ENCODE results near the gene SUGCT.

SUGCT gene

DNA sequence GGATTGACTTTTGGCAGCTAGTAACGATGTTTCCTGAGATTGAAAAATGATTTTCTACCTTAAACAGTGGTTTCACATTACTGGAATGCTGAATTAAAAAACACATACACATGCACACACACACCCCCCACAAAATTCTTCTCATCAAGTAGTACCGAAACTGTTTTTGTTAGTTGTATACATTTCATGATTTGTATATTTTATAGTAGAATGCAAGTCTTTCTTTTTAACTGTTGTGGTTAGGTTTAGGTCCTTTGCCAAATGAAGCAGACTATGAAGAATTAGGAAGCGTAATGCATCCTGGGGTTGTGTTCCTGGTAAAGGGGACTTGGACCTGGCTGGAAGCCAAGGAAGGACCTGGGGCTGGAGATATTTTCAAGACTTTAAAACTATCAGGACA, 505.8 kb downstream of the SUGCT start:
- no peaks in the 10 kb centered on the region for H3K36me3 ChIP-seq (ENCODE audit: control insufficient read depth in 1 of 2, insufficient read depth in 2 of 2, low read length in 2 of 2)
- H3K79me1 ChIP-seq (ENCODE audit: low read length): peaks cover 2% of the 10 kb centered on the region
- no peaks in the 10 kb centered on the region for H3K27me3 ChIP-seq (ENCODE audit: insufficient read depth, low read length)
- no peak overlapping the region for H3K9ac ChIP-seq (ENCODE audit: low read length)
- no peak overlapping the region for H3K4ac ChIP-seq (ENCODE audit: low read depth, low read length)
- H4K12ac ChIP-seq (ENCODE audit: low read depth, low read length): no peak overlapping the region
- H2BK120ac ChIP-seq (ENCODE audit: insufficient read depth, low read length, poor library complexity): no peak overlapping the region
- H3K4me2 ChIP-seq (ENCODE audit: low read length): no peak overlapping the region
- no peak overlapping the region for H3K4me3 ChIP-seq (ENCODE audit: low read depth, low read length)
- no peak overlapping the region for H4K8ac ChIP-seq (ENCODE audit: low read depth, low read length)
- no CpG with 5 or more reads among the region's 3 CpGs for WGBS (ENCODE audit: extremely low coverage, insufficient coverage, insufficient read length)
- peaks cover 12 to 18% of the 10 kb centered on the region in 2 experiments for H3K4me1 ChIP-seq (ENCODE audit: control insufficient read depth in 1 of 2, insufficient read depth in 2 of 2, low read length in 2 of 2)
- H2BK12ac ChIP-seq (ENCODE audit: low read length): no peak overlapping the region
- no peak overlapping the region for H3K27ac ChIP-seq (ENCODE audit: low read depth, low read length)
- no peak for DNase-seq
- no peak overlapping the region for H3K18ac ChIP-seq (ENCODE audit: low read length)
- no peak overlapping the region for H2AFZ ChIP-seq (ENCODE audit: insufficient read depth, low read length, poor library complexity)
- H3K9me3 ChIP-seq (ENCODE audit: insufficient read depth, low read depth, low read length): no peaks in the 10 kb centered on the region
- no peaks in the 10 kb centered on the region for H3K79me2 ChIP-seq (ENCODE audit: control insufficient read depth, insufficient read depth, low read length, poor library complexity)
- H2AK5ac ChIP-seq (ENCODE audit: low read length): no peak overlapping the region
- no peak overlapping the region for H2BK5ac ChIP-seq (ENCODE audit: low read depth, low read length, poor library complexity)
- no peak overlapping the region for H3K14ac ChIP-seq (ENCODE audit: low read length)
- H3K23ac ChIP-seq (ENCODE audit: low read length): no peak overlapping the region
- H4K91ac ChIP-seq (ENCODE audit: low read depth, low read length): no peak overlapping the region

DNA sequence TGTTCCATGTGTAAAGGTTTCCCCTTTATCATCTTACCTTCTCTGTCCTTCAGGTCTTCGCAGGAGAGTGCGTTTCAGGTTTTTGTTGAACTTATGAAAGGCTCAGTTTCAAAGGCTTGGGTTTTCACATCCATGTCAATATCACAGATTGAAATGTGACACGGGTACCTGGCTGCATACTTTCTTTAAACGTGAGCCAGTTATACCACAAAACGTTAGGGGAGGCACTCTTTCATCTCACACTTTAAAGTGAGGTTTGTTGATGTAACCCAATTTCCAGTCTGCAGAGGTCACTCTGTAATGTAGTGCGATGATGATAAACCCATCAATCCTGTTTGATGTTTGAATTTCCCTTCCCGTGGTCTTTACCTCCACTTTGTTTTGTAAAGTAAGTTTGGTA, 506.9 kb downstream of the SUGCT start:
- H3K4ac ChIP-seq (ENCODE audit: low read depth, low read length): no peak overlapping the region
- no CpG with 5 or more reads among the region's 7 CpGs for WGBS (ENCODE audit: extremely low coverage, insufficient coverage, insufficient read length)
- no peak overlapping the region for H2BK12ac ChIP-seq (ENCODE audit: low read length)
- peaks cover 2% of the 10 kb centered on the region for H3K79me1 ChIP-seq (ENCODE audit: low read length)
- H4K91ac ChIP-seq (ENCODE audit: low read depth, low read length): no peak overlapping the region
- H3K36me3 ChIP-seq (ENCODE audit: control insufficient read depth in 1 of 2, insufficient read depth in 2 of 2, low read length in 2 of 2): no peaks in the 10 kb centered on the region
- no peaks in the 10 kb centered on the region for H3K9me3 ChIP-seq (ENCODE audit: insufficient read depth, low read depth, low read length)
- no peak overlapping the region for H3K4me2 ChIP-seq (ENCODE audit: low read length)
- DNase-seq: no peak
- H4K8ac ChIP-seq (ENCODE audit: low read depth, low read length): no peak overlapping the region
- H3K27me3 ChIP-seq (ENCODE audit: insufficient read depth, low read length): no peaks in the 10 kb centered on the region
- H3K23ac ChIP-seq (ENCODE audit: low read length): no peak overlapping the region
- no peaks in the 10 kb centered on the region for H3K79me2 ChIP-seq (ENCODE audit: control insufficient read depth, insufficient read depth, low read length, poor library complexity)
- no peak overlapping the region for H2AFZ ChIP-seq (ENCODE audit: insufficient read depth, low read length, poor library complexity)
- H4K12ac ChIP-seq (ENCODE audit: low read depth, low read length): no peak overlapping the region
- peaks cover 12 to 18% of the 10 kb centered on the region in 2 experiments for H3K4me1 ChIP-seq (ENCODE audit: control insufficient read depth in 1 of 2, insufficient read depth in 2 of 2, low read length in 2 of 2)
- H3K18ac ChIP-seq (ENCODE audit: low read length): no peak overlapping the region
- no peak overlapping the region for H2BK120ac ChIP-seq (ENCODE audit: insufficient read depth, low read length, poor library complexity)
- H2AK5ac ChIP-seq (ENCODE audit: low read length): no peak overlapping the region
- no peak overlapping the region for H3K14ac ChIP-seq (ENCODE audit: low read length)
- no peak overlapping the region for H3K4me3 ChIP-seq (ENCODE audit: low read depth, low read length)
- H2BK5ac ChIP-seq (ENCODE audit: low read depth, low read length, poor library complexity): no peak overlapping the region
- no peak overlapping the region for H3K9ac ChIP-seq (ENCODE audit: low read length)
- H3K27ac ChIP-seq (ENCODE audit: low read depth, low read length): no peak overlapping the region

GRCh38 chr7:40643664-40644063, 508.9 kb downstream of the SUGCT start:
- Histone ChIP-seq H2AFZ (ENCODE audit: insufficient read depth, low read length, poor library complexity) (no peak overlapping the region), H2BK12ac (ENCODE audit: low read length) (no peak overlapping the region), H3K9me3 (ENCODE audit: insufficient read depth, low read depth, low read length) (no peaks in the 10 kb centered on the region), H3K36me3 (ENCODE audit: control insufficient read depth in 1 of 2, insufficient read depth in 2 of 2, low read length in 2 of 2) (no peaks in the 10 kb centered on the region), H3K27me3 (ENCODE audit: insufficient read depth, low read length) (no peaks in the 10 kb centered on the region), H3K4me3 (ENCODE audit: low read depth, low read length) (no peak overlapping the region), H3K4me2 (ENCODE audit: low read length) (no peak overlapping the region), H3K14ac (ENCODE audit: low read length) (no peak overlapping the region), H2BK120ac (ENCODE audit: insufficient read depth, low read length, poor library complexity) (no peak overlapping the region), H3K4ac (ENCODE audit: low read depth, low read length) (no peak overlapping the region), H3K27ac (ENCODE audit: low read depth, low read length) (no peak overlapping the region), H3K18ac (ENCODE audit: low read length) (no peak overlapping the region), H3K23ac (ENCODE audit: low read length) (no peak overlapping the region), H4K8ac (ENCODE audit: low read depth, low read length) (no peak overlapping the region), H4K12ac (ENCODE audit: low read depth, low read length) (no peak overlapping the region), H3K79me2 (ENCODE audit: control insufficient read depth, insufficient read depth, low read length, poor library complexity) (no peaks in the 10 kb centered on the region), H4K91ac (ENCODE audit: low read depth, low read length) (no peak overlapping the region), H3K79me1 (ENCODE audit: low read length) (peaks cover 2% of the 10 kb centered on the region), H2BK5ac (ENCODE audit: low read depth, low read length, poor library complexity) (no peak overlapping the region), H2AK5ac (ENCODE audit: low read length) (no peak overlapping the region), H3K4me1 (ENCODE audit: control insufficient read depth in 1 of 2, insufficient read depth in 2 of 2, low read length in 2 of 2) (peaks cover 12 to 18% of the 10 kb centered on the region in 2 experiments), H3K9ac (ENCODE audit: low read length) (no peak overlapping the region)
- no CpG with 5 or more reads among the region's 7 CpGs for WGBS (ENCODE audit: extremely low coverage, insufficient coverage, insufficient read length)
- DNase-seq: no peak

DNA sequence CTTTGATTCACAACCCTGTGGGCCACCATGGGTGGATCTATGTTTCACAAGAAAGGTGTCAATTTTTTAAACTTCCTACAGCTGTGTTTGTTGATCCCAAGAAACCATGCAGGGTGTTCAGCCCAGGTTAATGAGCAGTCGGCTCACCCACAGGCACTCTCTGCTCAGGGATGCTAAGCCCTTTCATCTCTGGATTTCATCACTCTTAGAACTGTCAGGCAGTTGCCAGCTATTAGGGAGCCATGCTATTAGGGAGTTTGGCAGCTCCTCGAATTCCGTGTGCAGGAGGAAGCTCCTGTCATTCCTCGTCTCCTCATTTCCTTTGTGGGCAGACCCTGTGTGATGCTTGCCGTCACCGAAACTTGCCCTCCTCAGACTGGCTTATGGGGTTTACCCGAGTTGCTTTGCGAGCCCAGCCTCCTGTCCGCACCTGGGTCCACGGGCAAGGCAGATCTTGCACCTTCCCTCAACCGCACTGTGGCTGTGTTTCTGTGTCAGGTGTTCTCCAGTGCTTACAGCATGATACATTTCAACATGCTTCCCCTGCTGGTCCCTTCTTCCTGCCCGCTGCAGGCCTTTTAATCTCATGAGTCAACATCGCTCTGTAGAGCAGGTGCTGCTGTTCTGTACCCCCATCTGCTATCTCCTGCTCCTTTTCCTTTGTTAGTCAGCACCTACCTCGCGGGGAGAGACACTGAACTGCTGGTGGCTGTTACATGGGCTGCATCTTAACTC, 509.8 kb downstream of the SUGCT start:
- Histone ChIP-seq H3K14ac (ENCODE audit: low read length) (no peak overlapping the region), H3K4me1 (ENCODE audit: control insufficient read depth in 1 of 2, insufficient read depth in 2 of 2, low read length in 2 of 2) (peaks cover 12 to 18% of the 10 kb centered on the region in 2 experiments), H3K18ac (ENCODE audit: low read length) (peak overlapping the region; percentile 72), H3K27me3 (ENCODE audit: insufficient read depth, low read length) (no peaks in the 10 kb centered on the region), H3K4ac (ENCODE audit: low read depth, low read length) (no peak overlapping the region), H3K36me3 (ENCODE audit: control insufficient read depth in 1 of 2, insufficient read depth in 2 of 2, low read length in 2 of 2) (no peaks in the 10 kb centered on the region), H3K27ac (ENCODE audit: low read depth, low read length) (peak overlapping the region; percentile 49), H4K12ac (ENCODE audit: low read depth, low read length) (no peak overlapping the region), H4K8ac (ENCODE audit: low read depth, low read length) (peak overlapping the region; percentile 68), H3K79me1 (ENCODE audit: low read length) (peaks cover 2% of the 10 kb centered on the region), H3K4me2 (ENCODE audit: low read length) (no peak overlapping the region), H2AK5ac (ENCODE audit: low read length) (peak overlapping the region; percentile 34), H2BK120ac (ENCODE audit: insufficient read depth, low read length, poor library complexity) (peak overlapping the region; percentile 64), H3K9ac (ENCODE audit: low read length) (no peak overlapping the region), H2BK12ac (ENCODE audit: low read length) (peak overlapping the region; percentile 83), H4K91ac (ENCODE audit: low read depth, low read length) (peak overlapping the region; percentile 56), H2AFZ (ENCODE audit: insufficient read depth, low read length, poor library complexity) (no peak overlapping the region), H2BK5ac (ENCODE audit: low read depth, low read length, poor library complexity) (peak overlapping the region; percentile 81), H3K79me2 (ENCODE audit: control insufficient read depth, insufficient read depth, low read length, poor library complexity) (no peaks in the 10 kb centered on the region), H3K4me3 (ENCODE audit: low read depth, low read length) (no peak overlapping the region), H3K23ac (ENCODE audit: low read length) (no peak overlapping the region), H3K9me3 (ENCODE audit: insufficient read depth, low read depth, low read length) (no peaks in the 10 kb centered on the region)
- no CpG with 5 or more reads among the region's 15 CpGs for WGBS (ENCODE audit: extremely low coverage, insufficient coverage, insufficient read length)
- peak; percentile 85 to 86 for DNase-seq

Measured in trophoblast cell (in vitro differentiated cells and primary cell).